H1 (cell line): Measurements from ENCODE around the gene PDE2A. TPM values are rescaled to one million over a fixed set of nuclear protein-coding genes. Genes with fewer than 3 reads are reported as not detected.

Experiments
- CTCF ChIA-PET: fragments of 300-600 bp; sonication (Branson Sonifier 250); formaldehyde crosslinking; loops from one replicate; lab custom pipeline; 2021; ENCODE audit not compliant: partially characterized antibody; lab: Charles Lee
- POLR2A ChIA-PET: fragments of 300-600 bp; sonication (Branson Sonifier 250); formaldehyde crosslinking; loops from one replicate; lab custom pipeline; 2021; ENCODE audit warnings: inconsistent platforms; ENCODE audit not compliant: partially characterized antibody; lab: Charles Lee
- DNase-seq, 2 experiments: peaks; one replicate each; pipeline versions ENCODE4 v3.0.0 to v3.0.0-alpha.2; 2010 to 2022; ENCODE audit warnings: low spot score in 2 of 2, low read depth in 1 of 2, mixed read lengths in 1 of 2
- FAIRE-seq: peaks from 2 replicates; lab custom pipeline; 2011; peaks lifted over from hg19 to GRCh38; lab: Jason Lieb, UNC
- H2AFZ ChIP-seq: 2 replicates; pipeline ENCODE4 v1.8.1; 2012; ENCODE audit warnings: low read length, inconsistent platforms
- H2AK5ac ChIP-seq: 2 replicates; pipeline ENCODE4 v1.6.1; 2013; ENCODE audit warnings: low read depth, low read length
- H2BK120ac ChIP-seq: replicated peaks from 2 replicates; pipeline ENCODE3; 2013; ENCODE audit warnings: low read depth, low read length, inconsistent platforms
- H2BK12ac ChIP-seq: 2 replicates; pipeline ENCODE4 v1.6.1; 2013; ENCODE audit warnings: low read depth, low read length
- H2BK15ac ChIP-seq: 2 replicates; pipeline ENCODE4 v1.6.1; 2013; ENCODE audit warnings: low read length
- H2BK20ac ChIP-seq: 2 replicates; pipeline ENCODE4 v1.6.1; 2013; ENCODE audit warnings: low read length
- H2BK5ac ChIP-seq: 2 replicates; pipeline ENCODE4 v1.6.1; 2013; ENCODE audit warnings: low read depth, low read length
- H3K14ac ChIP-seq: 2 replicates; pipeline ENCODE4 v1.6.1; 2013; ENCODE audit warnings: inconsistent platforms; ENCODE audit not compliant: insufficient read length
- H3K18ac ChIP-seq: 2 replicates; pipeline ENCODE4 v1.6.1; 2013; ENCODE audit warnings: low read length; ENCODE audit errors: extremely low read depth
- H3K23ac ChIP-seq: 2 replicates; pipeline ENCODE4 v1.6.1; 2013; ENCODE audit warnings: inconsistent platforms; ENCODE audit not compliant: insufficient read length
- H3K23me2 ChIP-seq: 2 replicates; pipeline ENCODE4 v1.6.1; 2013; ENCODE audit warnings: low read depth, low read length
- H3K27ac ChIP-seq: 2 replicates; pipeline ENCODE4 v1.6.1; 2011; ENCODE audit warnings: low read depth, low read length, inconsistent platforms
- H3K27me3 ChIP-seq, 4 experiments: replicated peaks in 1 of 4; 1 replicate in 1 of 4; 2 replicates in 3 of 4; pipeline versions ENCODE4 v1.6.1 to v1.8.1; 2011 to 2013; ENCODE audit warnings: low read length in 3 of 4, mild to moderate bottlenecking in 3 of 4, inconsistent platforms in 2 of 4, mixed read lengths in 2 of 4, moderate library complexity in 1 of 4; ENCODE audit not compliant: control insufficient read depth in 3 of 4, insufficient read depth in 3 of 4; ENCODE audit errors: extremely low read depth in 1 of 4
- H3K36me3 ChIP-seq, 4 experiments: 2 replicates each; pipeline versions ENCODE4 v1.6.1 to v1.8.1; 2011 to 2013; ENCODE audit warnings: mild to moderate bottlenecking in 4 of 4, low read length in 3 of 4, moderate library complexity in 2 of 4, control low read depth in 1 of 4, inconsistent platforms in 1 of 4; ENCODE audit not compliant: insufficient read depth in 4 of 4, control insufficient read depth in 2 of 4
- H3K4ac ChIP-seq: replicated peaks from 2 replicates; pipeline ENCODE3; 2013; ENCODE audit warnings: low read length, low read depth, mixed read lengths, inconsistent platforms; ENCODE audit not compliant: insufficient read length
- H3K4me1 ChIP-seq, 4 experiments: replicated peaks in 1 of 4; 1 replicate in 1 of 4; 2 replicates in 3 of 4; pipeline versions ENCODE4 v1.6.1 to v1.8.1; 2011 to 2013; ENCODE audit warnings: low read length in 3 of 4, inconsistent platforms in 2 of 4, mixed read lengths in 1 of 4; ENCODE audit not compliant: insufficient read depth in 4 of 4, control insufficient read depth in 3 of 4
- H3K4me2 ChIP-seq, 2 experiments: 2 replicates each; pipeline versions ENCODE4 v1.6.1 to v1.8.1; 2011 to 2013; ENCODE audit warnings: low read depth in 2 of 2, low read length in 2 of 2, control low read depth in 1 of 2, inconsistent platforms in 1 of 2, mild to moderate bottlenecking in 1 of 2; ENCODE audit not compliant: insufficient read depth in 1 of 2
- H3K4me3 ChIP-seq, 4 experiments: fragments of 200-600, 300-600 bp in 1 of 4; sonication (generic), shearing (Covaris generic), sonication (Bioruptor Twin) in 1 of 4; 2 replicates each; pipeline versions ENCODE4 v1.5.1 to v1.8.1; 2011 to 2016; ENCODE audit warnings: low read length in 4 of 4, low read depth in 3 of 4, control low read depth in 2 of 4, inconsistent platforms in 2 of 4, mild to moderate bottlenecking in 2 of 4, mixed read lengths in 1 of 4, moderate library complexity in 1 of 4; ENCODE audit not compliant: insufficient read depth in 2 of 4; ENCODE audit errors: extremely low read depth in 1 of 4
- H3K56ac ChIP-seq: replicated peaks from 2 replicates; pipeline ENCODE3; 2013; ENCODE audit warnings: low read depth, mild to moderate bottlenecking, mixed read lengths, low read length, inconsistent platforms; ENCODE audit not compliant: insufficient read length
- H3K79me1 ChIP-seq: 2 replicates; pipeline ENCODE4 v1.6.1; 2013; ENCODE audit warnings: low read depth, low read length, control low read depth
- H3K79me2 ChIP-seq, 2 experiments: 2 replicates each; pipeline versions ENCODE4 v1.6.1 to v1.8.1; 2012 to 2013; ENCODE audit warnings: low read length in 2 of 2, mild to moderate bottlenecking in 2 of 2, inconsistent platforms in 1 of 2; ENCODE audit not compliant: insufficient read depth in 2 of 2, control insufficient read depth in 1 of 2
- H3K9ac ChIP-seq, 4 experiments: replicated peaks in 1 of 4; 1 replicate in 1 of 4; 2 replicates in 3 of 4; pipeline versions ENCODE4 v1.6.1 to v1.8.1; 2011 to 2013; ENCODE audit warnings: low read depth in 3 of 4, low read length in 3 of 4, control low read depth in 2 of 4, mild to moderate bottlenecking in 2 of 4, moderate library complexity in 2 of 4, inconsistent platforms in 1 of 4; ENCODE audit errors: extremely low read depth in 1 of 4
- H3K9me3 ChIP-seq, 2 experiments: 2 replicates each; pipeline versions ENCODE4 v1.6.1 to v1.8.1; 2012 to 2013; ENCODE audit warnings: mild to moderate bottlenecking in 2 of 2, moderate library complexity in 2 of 2, control low read depth in 1 of 2, inconsistent platforms in 1 of 2, low read depth in 1 of 2, low read length in 1 of 2, mixed read lengths in 1 of 2; ENCODE audit not compliant: insufficient read depth in 2 of 2
- H4K20me1 ChIP-seq, 2 experiments: replicated peaks in 1 of 2; 2 replicates each; pipeline versions ENCODE3 to v1.8.1; 2011 to 2013; ENCODE audit warnings: inconsistent platforms in 2 of 2, low read length in 2 of 2, mild to moderate bottlenecking in 1 of 2; ENCODE audit not compliant: insufficient read depth in 2 of 2, control insufficient read depth in 1 of 2
- H4K5ac ChIP-seq: 2 replicates; pipeline ENCODE4 v1.6.1; 2013; ENCODE audit warnings: low read length, low read depth, mixed read lengths, inconsistent platforms; ENCODE audit not compliant: insufficient read length
- H4K8ac ChIP-seq: 2 replicates; pipeline ENCODE4 v1.8.0; 2013; ENCODE audit warnings: mild to moderate bottlenecking, moderate library complexity, low read length, inconsistent platforms; ENCODE audit not compliant: insufficient read depth; ENCODE audit errors: extremely low read depth
- H4K91ac ChIP-seq: replicated peaks from 2 replicates; pipeline ENCODE3; 2013; ENCODE audit warnings: low read length, mixed read lengths, inconsistent platforms; ENCODE audit not compliant: insufficient read length
- BACH1 ChIP-seq: IDR thresholded peaks from 2 replicates; pipeline ENCODE4 v1.6.1; 2012; ENCODE audit warnings: low read length, improper control_type of control experiment
- SIX5 ChIP-seq: IDR thresholded peaks from 2 replicates; pipeline ENCODE4 v1.6.1; 2011; ENCODE audit warnings: mild to moderate bottlenecking, low read depth, low read length
- SP4 ChIP-seq: IDR thresholded peaks from 2 replicates; pipeline ENCODE4 v1.6.1; 2012; ENCODE audit warnings: low read length, inconsistent platforms
- WGBS, 2 experiments: shearing (Covaris generic) in 1 of 2; methylation state at CpG; one replicate each; pipeline versions ENCODE4 v1.1.6 to v1.1.7; 2013 to 2015; ENCODE audit warnings: low lambda C conversion rate in 2 of 2, mixed read lengths in 2 of 2, inconsistent platforms in 1 of 2, low coverage in 1 of 2, missing lambda C conversion rate in 1 of 2; ENCODE audit not compliant: insufficient replicate concordance in 2 of 2, insufficient coverage in 1 of 2, insufficient read length in 1 of 2; ENCODE audit errors: extremely low coverage in 1 of 2, missing lambda C conversion rate in 1 of 2; 5-methylcytosine and 5-hydroxymethylcytosine counted together
- polyA plus RNA-seq, 7 experiments: library from polyadenylated mRNA; depleted of rRNA in 3 of 7; stranded (reverse) in 5 of 7; unstranded in 2 of 7; fragments of >200 nt in 5 of 7; fragments of 200-250 nt in 2 of 7; gene quantifications; 1 replicate in 5 of 7; 2 replicates in 1 of 7; 4 replicates in 1 of 7; pipeline versions ENCODE4 v1.2.1 to v1.2.3, GENCODE V29; 2011 to 2013; ENCODE audit warnings: missing spikeins in 2 of 7, mixed read lengths in 2 of 7
- total RNA-seq: library from RNA; stranded (reverse); fragmentation: NEBNext Ultra II Directional; extraction: Animal tissue kit (Norgen Biotek cat#: 25700); gene quantifications from 2 replicates; pipeline ENCODE4 v1.2.1, GENCODE V29; 2021
- TF ChIP-seq, protein P1 (sequence below): IDR thresholded peaks from 2 replicates; pipeline ENCODE4 v1.6.1; 2012; ENCODE audit warnings: low read length, inconsistent platforms

PDE2A gene
- total and polyA plus RNA-seq, 2 of the 8 experiments (the other 6 are each of a cell fraction or from before 2014, with no cell fraction given) = 3.4 to 7.1 TPM

DNA sequence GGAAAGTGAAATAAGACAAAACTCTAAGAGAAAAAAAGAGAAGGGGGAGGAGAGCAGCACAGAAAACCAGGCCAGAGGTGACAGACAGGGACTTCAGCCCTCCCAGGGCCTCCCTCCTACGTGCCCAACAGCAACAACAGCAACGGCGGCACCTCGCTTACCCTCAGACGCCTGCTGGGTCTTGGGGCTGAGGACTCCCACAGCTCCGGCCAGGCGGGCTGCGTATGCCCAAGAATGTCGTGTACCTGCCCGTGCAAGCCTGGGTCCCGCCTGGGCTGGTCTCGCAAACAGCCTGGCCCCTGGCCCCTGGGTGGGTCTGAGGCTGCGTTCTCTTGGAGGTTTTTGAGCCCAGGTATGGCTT is 47.4 kb upstream of the PDE2A start:
- ChIA-PET CTCF (interaction anchor here (0.6 to 2.4 kb wide), 5 partner anchors 10 to 457 kb away, joined by 3 to 10 read pairs (median 4); no protein-coding TSS in a partner anchor), POLR2A (interaction anchor here (1.5 kb wide), 1 partner anchor 15 kb away, joined by 3 read pairs; no protein-coding TSS in a partner anchor)
- H3K18ac ChIP-seq = no peak overlapping the region
- H2BK15ac ChIP-seq = no peak overlapping the region
- H3K9me3 ChIP-seq = no peaks in the 10 kb centered on the region
- H3K79me1 ChIP-seq = peaks cover 19% of the 10 kb centered on the region; the same call in 1 of the 2 replicates
- no peak overlapping the region for H3K14ac ChIP-seq
- H2BK12ac ChIP-seq = no peak overlapping the region
- peaks cover 9 to 27% of the 10 kb centered on the region in 2 experiments for H4K20me1 ChIP-seq
- H2BK5ac ChIP-seq = peak overlapping the region; percentile 90; the same call in 1 of the 2 replicates
- DNase-seq (no peak), FAIRE-seq (no peak)
- H2BK20ac ChIP-seq = no peak overlapping the region
- H3K4me2 ChIP-seq = no peak overlapping the region
- no peak overlapping the region for H3K23ac ChIP-seq
- 92% methylated on average over 13 of the region's 13 CpGs; no CpG with 5 or more reads in 1 of the 2 experiments for WGBS, 2 experiments
- peaks cover 0 to 9% (median 5%) of the 10 kb centered on the region in 4 experiments; a peak in 3 of 7 replicates for H3K4me1 ChIP-seq
- H3K79me2 ChIP-seq = peaks cover 0 to 40% of the 10 kb centered on the region in 2 experiments; a peak in 2 of 4 replicates
- no peak overlapping the region for H2BK120ac ChIP-seq
- H4K91ac ChIP-seq = no peak overlapping the region
- peaks cover 0 to 9% (median 0%) of the 10 kb centered on the region in 4 experiments; a peak in 4 of 8 replicates for H3K36me3 ChIP-seq
- H3K27ac ChIP-seq = 0 out of 2 replicates have a peak overlapping the region, but pooled peaks have one; percentile 66
- H3K27me3 ChIP-seq = no peaks in the 10 kb centered on the region
- no peak overlapping the region for H3K56ac ChIP-seq
- peak overlapping the region in 1 of 4 experiments; percentile 30; a peak in 1 of 7 replicates for H3K9ac ChIP-seq
- H4K5ac ChIP-seq = no peak overlapping the region
- no peak overlapping the region for H4K8ac ChIP-seq
- H2AFZ ChIP-seq = no peak overlapping the region
- no peak overlapping the region for H3K4me3 ChIP-seq
- no peak overlapping the region for H3K4ac ChIP-seq
- H3K23me2 ChIP-seq = no peaks in the 10 kb centered on the region
- no peak overlapping the region for H2AK5ac ChIP-seq
- TF ChIP-seq BACH1 = no peak
- TF ChIP-seq SP4 = no peak
- TF ChIP-seq, protein P1, sequence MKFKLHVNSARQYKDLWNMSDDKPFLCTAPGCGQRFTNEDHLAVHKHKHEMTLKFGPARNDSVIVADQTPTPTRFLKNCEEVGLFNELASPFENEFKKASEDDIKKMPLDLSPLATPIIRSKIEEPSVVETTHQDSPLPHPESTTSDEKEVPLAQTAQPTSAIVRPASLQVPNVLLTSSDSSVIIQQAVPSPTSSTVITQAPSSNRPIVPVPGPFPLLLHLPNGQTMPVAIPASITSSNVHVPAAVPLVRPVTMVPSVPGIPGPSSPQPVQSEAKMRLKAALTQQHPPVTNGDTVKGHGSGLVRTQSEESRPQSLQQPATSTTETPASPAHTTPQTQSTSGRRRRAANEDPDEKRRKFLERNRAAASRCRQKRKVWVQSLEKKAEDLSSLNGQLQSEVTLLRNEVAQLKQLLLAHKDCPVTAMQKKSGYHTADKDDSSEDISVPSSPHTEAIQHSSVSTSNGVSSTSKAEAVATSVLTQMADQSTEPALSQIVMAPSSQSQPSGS = no peak
- TF ChIP-seq SIX5 = no peak
